ENCODE results near the gene HRH3.

HRH3 gene

DNA sequence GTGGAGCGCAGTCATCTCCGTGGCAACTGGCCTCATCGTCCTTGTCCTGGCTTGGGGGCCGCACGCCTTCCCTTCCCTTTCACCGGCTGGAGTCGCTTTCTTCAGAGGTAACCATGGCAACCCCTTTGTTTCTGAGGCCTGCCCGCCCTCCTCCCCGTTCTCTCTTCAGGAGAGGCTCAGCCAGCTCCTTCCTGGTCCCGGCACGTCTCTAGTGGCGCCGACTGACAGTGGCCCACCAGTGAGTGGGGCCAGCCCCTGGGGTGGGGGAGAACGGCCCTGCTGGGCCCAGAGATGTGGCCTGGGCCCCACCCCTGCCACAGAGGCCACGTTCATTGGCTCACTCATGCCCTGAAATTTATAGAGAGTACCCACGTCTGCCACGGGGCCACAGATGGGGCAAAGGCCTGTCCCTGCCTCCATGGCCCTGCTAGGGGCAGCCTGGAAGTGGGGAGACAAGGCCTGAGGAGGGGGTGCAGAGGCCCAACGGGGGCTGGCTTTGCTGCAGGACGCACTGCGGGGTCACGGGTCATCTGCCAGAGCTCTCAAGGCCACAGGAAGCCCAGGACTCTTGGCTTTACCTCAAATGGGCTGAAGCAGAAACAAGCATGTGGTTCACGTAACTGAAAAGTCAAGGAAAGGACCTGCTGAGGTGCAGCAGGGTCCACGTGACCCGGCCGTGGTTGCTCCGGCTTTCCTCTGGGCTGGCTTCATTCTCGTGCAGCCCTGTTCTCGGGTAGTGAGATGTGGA lies 16.9 kb upstream of the HRH3 start:
- Histone ChIP-seq H3K27me3 (ENCODE audit: insufficient read depth, low read length) (no peaks in the 10 kb centered on the region; the same call in 1 of the 2 replicates), H3K4me3 (ENCODE audit: low read depth, low read length, poor library complexity, severe bottlenecking) (no peak overlapping the region), H3K36me3 (ENCODE audit: insufficient read depth, low read length) (peaks cover 5% of the 10 kb centered on the region; the same call in 1 of the 2 replicates), H3F3A (ENCODE audit: insufficient read depth, low read length) (no peaks in the 10 kb centered on the region), H3K27ac (ENCODE audit: low read depth, low read length, poor library complexity, severe bottlenecking) (no peak overlapping the region), H4K20me1 (ENCODE audit: insufficient read depth, low read length) (no peaks in the 10 kb centered on the region), H3K9ac (ENCODE audit: low read length) (no peak overlapping the region), H3K4me1 (ENCODE audit: insufficient read depth, low read length, severe bottlenecking) (peaks cover 20% of the 10 kb centered on the region), H3K9me3 (ENCODE audit: low read length) (no peaks in the 10 kb centered on the region), H3K9me2 (ENCODE audit: low read depth, low read length) (no peaks in the 10 kb centered on the region), H2AFZ (ENCODE audit: low read length) (no peak overlapping the region), H3K4me2 (ENCODE audit: low read length) (no peak overlapping the region), H3K79me2 (ENCODE audit: insufficient read depth, low read length) (0 out of 2 replicates have a peak, but pooled peaks cover 3% of the 10 kb centered on the region)
- no peak for TF ChIP-seq EZH2 (IDR thresholded peaks at IDR 0.05; ENCODE audit: borderline replicate concordance, low read length)
- TF ChIP-seq, protein P1, sequence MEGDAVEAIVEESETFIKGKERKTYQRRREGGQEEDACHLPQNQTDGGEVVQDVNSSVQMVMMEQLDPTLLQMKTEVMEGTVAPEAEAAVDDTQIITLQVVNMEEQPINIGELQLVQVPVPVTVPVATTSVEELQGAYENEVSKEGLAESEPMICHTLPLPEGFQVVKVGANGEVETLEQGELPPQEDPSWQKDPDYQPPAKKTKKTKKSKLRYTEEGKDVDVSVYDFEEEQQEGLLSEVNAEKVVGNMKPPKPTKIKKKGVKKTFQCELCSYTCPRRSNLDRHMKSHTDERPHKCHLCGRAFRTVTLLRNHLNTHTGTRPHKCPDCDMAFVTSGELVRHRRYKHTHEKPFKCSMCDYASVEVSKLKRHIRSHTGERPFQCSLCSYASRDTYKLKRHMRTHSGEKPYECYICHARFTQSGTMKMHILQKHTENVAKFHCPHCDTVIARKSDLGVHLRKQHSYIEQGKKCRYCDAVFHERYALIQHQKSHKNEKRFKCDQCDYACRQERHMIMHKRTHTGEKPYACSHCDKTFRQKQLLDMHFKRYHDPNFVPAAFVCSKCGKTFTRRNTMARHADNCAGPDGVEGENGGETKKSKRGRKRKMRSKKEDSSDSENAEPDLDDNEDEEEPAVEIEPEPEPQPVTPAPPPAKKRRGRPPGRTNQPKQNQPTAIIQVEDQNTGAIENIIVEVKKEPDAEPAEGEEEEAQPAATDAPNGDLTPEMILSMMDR (IDR thresholded peaks at IDR 0.05; ENCODE audit: low read length), result no peak

DNA sequence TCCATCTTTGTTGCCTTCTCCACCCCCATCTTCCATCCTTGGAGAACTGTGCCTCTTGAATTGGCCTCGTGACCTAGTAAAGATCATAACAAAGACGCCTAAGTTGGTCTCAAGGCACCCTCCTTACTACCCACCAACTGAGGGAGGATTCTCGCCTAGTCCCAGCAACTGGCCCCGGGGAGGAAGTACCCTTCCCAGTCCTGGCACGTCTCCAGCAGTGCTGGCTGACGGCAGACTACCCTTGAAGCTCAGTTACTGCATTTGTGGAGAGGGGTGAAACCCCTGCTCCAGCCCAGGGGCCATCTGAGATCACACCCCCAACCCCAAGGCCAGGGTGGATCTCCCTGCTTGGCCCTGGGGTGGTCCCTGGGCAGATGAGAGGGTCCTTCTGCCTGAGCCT lies 16.1 kb upstream of the HRH3 start:
- Histone ChIP-seq H4K20me1 (ENCODE audit: insufficient read depth, low read length) (no peaks in the 10 kb centered on the region), H3K9me2 (ENCODE audit: low read depth, low read length) (no peaks in the 10 kb centered on the region), H3K4me3 (ENCODE audit: low read depth, low read length, poor library complexity, severe bottlenecking) (no peak overlapping the region), H3K9me3 (ENCODE audit: low read length) (no peaks in the 10 kb centered on the region), H3F3A (ENCODE audit: insufficient read depth, low read length) (no peaks in the 10 kb centered on the region), H3K9ac (ENCODE audit: low read length) (no peak overlapping the region), H3K27ac (ENCODE audit: low read depth, low read length, poor library complexity, severe bottlenecking) (no peak overlapping the region), H3K36me3 (ENCODE audit: insufficient read depth, low read length) (no peaks in the 10 kb centered on the region), H3K4me1 (ENCODE audit: insufficient read depth, low read length, severe bottlenecking) (peaks cover 20% of the 10 kb centered on the region), H3K79me2 (ENCODE audit: insufficient read depth, low read length) (no peaks in the 10 kb centered on the region), H3K4me2 (ENCODE audit: low read length) (no peak overlapping the region), H3K27me3 (ENCODE audit: insufficient read depth, low read length) (no peaks in the 10 kb centered on the region; the same call in 1 of the 2 replicates), H2AFZ (ENCODE audit: low read length) (no peak overlapping the region)
- TF ChIP-seq, protein P1 (IDR thresholded peaks at IDR 0.05; ENCODE audit: low read length), result no peak
- no peak for TF ChIP-seq EZH2 (IDR thresholded peaks at IDR 0.05; ENCODE audit: borderline replicate concordance, low read length)

DNA sequence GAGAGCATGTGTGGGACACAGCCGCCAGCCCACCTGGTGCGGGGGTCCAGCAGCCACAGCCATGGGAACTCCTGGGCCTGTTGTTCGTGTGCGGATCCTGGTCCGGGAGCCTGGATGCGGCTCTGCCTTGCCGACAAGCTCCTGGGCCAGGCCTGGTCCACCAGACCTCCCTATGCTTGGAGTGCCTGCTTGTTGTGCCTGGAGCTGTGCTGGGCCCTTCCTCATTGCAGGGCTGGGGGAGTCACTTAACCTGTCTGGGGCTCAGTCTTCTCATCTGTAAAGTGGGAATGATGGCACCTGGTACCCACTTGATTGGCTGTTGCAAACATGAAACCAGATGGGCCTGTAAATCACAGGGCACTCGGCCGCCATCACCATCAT lies 15.7 kb upstream of the HRH3 start:
- H3K4me1 ChIP-seq (ENCODE audit: insufficient read depth, low read length, severe bottlenecking), result peaks cover 20% of the 10 kb centered on the region
- H3K27ac ChIP-seq (ENCODE audit: low read depth, low read length, poor library complexity, severe bottlenecking), result no peak overlapping the region
- H3K9me2 ChIP-seq (ENCODE audit: low read depth, low read length), result no peaks in the 10 kb centered on the region
- H3K9me3 ChIP-seq (ENCODE audit: low read length), result no peaks in the 10 kb centered on the region
- H3K4me3 ChIP-seq (ENCODE audit: low read depth, low read length, poor library complexity, severe bottlenecking), result no peak overlapping the region
- H3F3A ChIP-seq (ENCODE audit: insufficient read depth, low read length), result no peaks in the 10 kb centered on the region
- no peak overlapping the region for H2AFZ ChIP-seq (ENCODE audit: low read length)
- no peaks in the 10 kb centered on the region for H3K79me2 ChIP-seq (ENCODE audit: insufficient read depth, low read length)
- H3K36me3 ChIP-seq (ENCODE audit: insufficient read depth, low read length), result no peaks in the 10 kb centered on the region
- TF ChIP-seq, protein P1 (IDR thresholded peaks at IDR 0.05; ENCODE audit: low read length), result no peak
- TF ChIP-seq EZH2 (IDR thresholded peaks at IDR 0.05; ENCODE audit: borderline replicate concordance, low read length), result no peak
- no peak overlapping the region for H3K4me2 ChIP-seq (ENCODE audit: low read length)
- no peaks in the 10 kb centered on the region; the same call in 1 of the 2 replicates for H3K27me3 ChIP-seq (ENCODE audit: insufficient read depth, low read length)
- no peak overlapping the region for H3K9ac ChIP-seq (ENCODE audit: low read length)
- no peaks in the 10 kb centered on the region for H4K20me1 ChIP-seq (ENCODE audit: insufficient read depth, low read length)

Data from OCI-LY1 (cell line).